Right lobe of liver (tissue), 6 donors: ENCODE data around the gene HMGCS1. TPM values are rescaled to one million over a fixed set of nuclear protein-coding genes. Genes with fewer than 3 reads are reported as not detected.

Experiments used
- ATAC-seq, 4 donors: fragments of 200-7000 bp; cut with Tn5 transposase; one replicate each; pipeline ENCODE4 v1.9.1; 2020; ENCODE audit warnings: mild to moderate bottlenecking in 4 of 4, moderate library complexity in 4 of 4
- DNase-seq, 3 donors: peaks; one replicate each; pipeline ENCODE4 v3.0.0-alpha.2; 2020
- H3K27ac ChIP-seq, 3 donors: fragments of 200-600 bp; one replicate each; pipeline ENCODE4 v1.8.0; 2022
- H3K27me3 ChIP-seq, 2 donors: fragments of 200-600 bp; one replicate each; pipeline ENCODE4 v1.8.0; 2022
- H3K36me3 ChIP-seq, 4 donors: fragments of 200-600 bp; sonication (generic) in 1 of 4; one replicate each; pipeline versions ENCODE4 v1.5.1 to v1.8.0; 2017 to 2022; ENCODE audit warnings: control low read depth in 1 of 4
- H3K4me1 ChIP-seq, 4 donors: fragments of 200-600 bp; sonication (generic) in 1 of 4; one replicate each; pipeline versions ENCODE4 v1.5.1 to v1.8.0; 2017 to 2022; ENCODE audit warnings: control low read depth in 1 of 4
- H3K4me3 ChIP-seq, 3 donors: fragments of 200-600 bp; one replicate each; pipeline ENCODE4 v1.8.0; 2022
- H3K9me3 ChIP-seq, 4 donors: fragments of 200-600 bp; sonication (generic) in 1 of 4; one replicate each; pipeline versions ENCODE4 v1.5.1 to v1.8.0; 2017 to 2022; ENCODE audit warnings: control low read depth in 1 of 4
- POLR2A ChIP-seq: fragments of 450-650 bp; IDR thresholded peaks from one replicate; pipeline ENCODE4 v1.6.1; 2017; ENCODE audit warnings: antibody characterized with exemption, mild to moderate bottlenecking
- WGBS: methylation state at CpG from one replicate; pipeline ENCODE4 v1.1.6; 2018; ENCODE audit warnings: low coverage, low lambda C conversion rate; ENCODE audit not compliant: insufficient coverage; ENCODE audit errors: missing lambda C conversion rate; 5-methylcytosine and 5-hydroxymethylcytosine counted together
- intact Hi-C, 2 donors: fragments of 100-400 bp; cut with DNase I; formaldehyde crosslinking; loops; one replicate each; pipeline versions ENCODE4 v1.11.2 to v1.14.1; 2022
- total RNA-seq, 6 experiments: library from RNA; depleted of rRNA in 2 of 6; stranded (reverse); fragments of >200 nt in 2 of 6; fragmentation: NEBNext Ultra II Directional in 3 of 6; extraction: Animal tissue kit (Norgen Biotek cat#: 25700) in 3 of 6; gene quantifications; one replicate each; pipeline versions ENCODE4 v1.1.0 to v1.2.4, GENCODE V29; 2016 to 2023
- TF ChIP-seq, protein P1 (sequence below), 4 donors: fragments of 200-600 bp in 3 of 4; fragments of 450-650 bp in 1 of 4; IDR thresholded peaks; one replicate each; pipeline versions ENCODE4 v1.5.1 to v1.8.0; 2016 to 2022; ENCODE audit warnings: antibody characterized with exemption in 4 of 4, mild to moderate bottlenecking in 2 of 4
- donor health status: DM: no; HTN: yes; CAD: no.
- donor health status: DM: no; HTN: no; CAD: no.
- donor health status: DM: no; HTN: no; CAD: no.
- donor health status: DM: no; HTN: yes; CAD: no.
- donor health status: DM: no; HTN: yes; CAD: no.

Gene HMGCS1
- total RNA-seq, 6 experiments from 2014 or later = 27.9 to 341 (median 62.0) TPM

DNA sequence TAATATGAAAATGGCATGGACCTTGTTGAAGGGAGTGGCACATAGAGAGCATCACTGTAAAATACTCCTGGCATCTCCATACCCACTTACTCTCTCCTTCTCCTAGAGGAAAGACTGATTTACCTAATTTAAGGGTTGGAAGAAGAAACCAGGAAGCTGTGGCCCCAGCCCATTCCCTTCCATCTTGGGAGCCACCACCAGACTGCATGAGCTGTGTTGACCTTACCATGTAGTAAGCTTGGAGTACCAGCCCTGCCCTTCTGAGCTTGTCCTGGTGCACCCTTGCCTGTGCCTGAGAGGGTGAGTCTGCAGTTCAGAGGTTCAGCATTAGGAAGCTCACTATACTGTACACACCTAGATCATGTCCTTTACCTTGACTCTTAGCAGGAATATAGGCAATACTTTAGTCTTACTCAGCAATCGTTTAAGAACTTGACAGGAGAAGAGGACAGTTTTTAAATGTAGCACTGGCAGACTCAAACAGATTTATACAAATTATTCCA lies 35.7 kb upstream of the HMGCS1 start:
- no peak for ATAC-seq
- Histone ChIP-seq H3K9me3 (no peaks in the 10 kb centered on the region), H3K27me3 (no peaks in the 10 kb centered on the region), H3K4me1 (no peaks in the 10 kb centered on the region), H3K36me3 (no peaks in the 10 kb centered on the region), H3K27ac (no peak overlapping the region), H3K4me3 (no peak overlapping the region)
- no peak for DNase-seq
- intact Hi-C loops = no loop called here
- 100% methylated on average over 1 of the region's 1 CpG for WGBS
- no peak for TF ChIP-seq POLR2A
- TF ChIP-seq, protein P1, sequence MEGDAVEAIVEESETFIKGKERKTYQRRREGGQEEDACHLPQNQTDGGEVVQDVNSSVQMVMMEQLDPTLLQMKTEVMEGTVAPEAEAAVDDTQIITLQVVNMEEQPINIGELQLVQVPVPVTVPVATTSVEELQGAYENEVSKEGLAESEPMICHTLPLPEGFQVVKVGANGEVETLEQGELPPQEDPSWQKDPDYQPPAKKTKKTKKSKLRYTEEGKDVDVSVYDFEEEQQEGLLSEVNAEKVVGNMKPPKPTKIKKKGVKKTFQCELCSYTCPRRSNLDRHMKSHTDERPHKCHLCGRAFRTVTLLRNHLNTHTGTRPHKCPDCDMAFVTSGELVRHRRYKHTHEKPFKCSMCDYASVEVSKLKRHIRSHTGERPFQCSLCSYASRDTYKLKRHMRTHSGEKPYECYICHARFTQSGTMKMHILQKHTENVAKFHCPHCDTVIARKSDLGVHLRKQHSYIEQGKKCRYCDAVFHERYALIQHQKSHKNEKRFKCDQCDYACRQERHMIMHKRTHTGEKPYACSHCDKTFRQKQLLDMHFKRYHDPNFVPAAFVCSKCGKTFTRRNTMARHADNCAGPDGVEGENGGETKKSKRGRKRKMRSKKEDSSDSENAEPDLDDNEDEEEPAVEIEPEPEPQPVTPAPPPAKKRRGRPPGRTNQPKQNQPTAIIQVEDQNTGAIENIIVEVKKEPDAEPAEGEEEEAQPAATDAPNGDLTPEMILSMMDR (IDR thresholded peaks at IDR 0.05) = no peak

DNA sequence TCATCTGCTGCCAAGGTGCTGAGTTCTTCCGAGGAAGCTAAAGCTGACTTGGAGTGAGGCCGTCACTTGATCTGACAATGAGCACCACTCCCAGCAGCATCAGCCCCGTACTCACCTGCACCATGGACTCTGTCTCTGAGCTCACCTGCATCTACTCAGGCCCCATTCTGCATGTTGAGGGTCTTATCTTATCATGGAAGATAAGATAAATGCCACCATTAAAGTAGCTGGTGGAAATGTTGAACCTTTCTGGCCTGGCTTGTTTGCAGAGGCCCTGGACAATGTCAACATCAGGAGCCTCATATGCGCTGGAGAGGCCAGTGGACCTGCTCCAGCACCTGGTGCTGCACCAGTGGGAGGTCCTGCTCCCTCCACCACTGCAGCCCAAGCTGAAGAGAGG lies 35.0 kb upstream of the HMGCS1 start:
- TF ChIP-seq, protein P1 (IDR thresholded peaks at IDR 0.05) = no peak
- TF ChIP-seq POLR2A = no peak
- H3K27me3 ChIP-seq = no peaks in the 10 kb centered on the region
- 36% methylated on average over 3 of the region's 4 CpGs for WGBS

DNA sequence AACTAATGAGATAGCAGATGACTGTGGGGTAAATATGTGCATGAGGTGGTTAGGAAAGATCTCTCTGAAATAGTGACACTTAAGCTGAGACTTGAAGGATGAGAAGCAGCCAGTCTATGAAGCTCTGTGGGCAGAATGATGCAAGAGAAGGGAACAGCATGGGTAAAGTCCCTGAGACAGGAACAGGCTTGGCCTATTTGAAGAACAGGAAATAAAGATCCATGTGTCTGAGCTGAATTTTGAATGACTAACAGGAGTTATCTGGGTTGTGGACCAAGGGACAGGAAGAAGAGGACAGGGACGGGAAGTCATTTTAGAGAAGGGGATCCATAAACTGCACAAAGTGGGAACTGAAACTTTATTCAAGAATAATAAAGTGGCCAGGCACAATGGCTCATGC lies 25.6 kb upstream of the HMGCS1 start:
- WGBS = 80% methylated on average over 1 of the region's 1 CpG
- H3K4me3 ChIP-seq = no peak overlapping the region
- ATAC-seq = peak in 1 of 4 donors; percentile 35
- no peaks in the 10 kb centered on the region for H3K36me3 ChIP-seq
- no peaks in the 10 kb centered on the region for H3K27me3 ChIP-seq
- no peak for TF ChIP-seq POLR2A
- TF ChIP-seq, protein P1 (IDR thresholded peaks at IDR 0.05) = no peak
- H3K9me3 ChIP-seq = no peaks in the 10 kb centered on the region
- H3K27ac ChIP-seq = no peak overlapping the region
- intact Hi-C loops = no loop called here
- no peak for DNase-seq
- no peaks in the 10 kb centered on the region for H3K4me1 ChIP-seq

More for the DNA sequence above, 35.0 kb upstream of the HMGCS1 start:
- Histone ChIP-seq H3K4me1 (no peaks in the 10 kb centered on the region), H3K4me3 (no peak overlapping the region), H3K36me3 (no peaks in the 10 kb centered on the region), H3K27ac (no peak overlapping the region), H3K9me3 (no peaks in the 10 kb centered on the region)
- intact Hi-C loops = no loop called here
- DNase-seq = no peak
- ATAC-seq = no peak

DNA sequence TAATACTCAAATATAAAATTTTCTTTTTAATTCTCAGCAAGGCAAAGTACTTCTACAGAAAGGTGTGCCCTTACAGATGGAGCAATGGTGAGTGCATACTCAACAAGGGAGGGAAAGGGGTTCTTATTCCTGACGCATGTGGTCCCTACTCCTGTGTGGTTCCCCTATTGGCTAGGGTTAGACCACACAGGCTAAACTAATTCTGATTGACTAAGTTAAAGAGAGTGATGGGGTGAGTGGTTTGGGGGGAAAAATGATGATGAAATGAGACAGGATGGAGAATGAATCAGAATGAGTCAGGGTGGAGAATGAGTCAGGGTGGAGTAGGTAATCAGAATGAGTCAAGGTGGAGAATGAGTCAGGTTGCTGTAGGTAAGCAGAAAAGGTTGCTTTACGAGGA lies 22.9 kb upstream of the HMGCS1 start:
- TF ChIP-seq, protein P1 (IDR thresholded peaks at IDR 0.05) = no peak
- TF ChIP-seq POLR2A = no peak
- Histone ChIP-seq H3K36me3 (no peaks in the 10 kb centered on the region), H3K4me1 (no peaks in the 10 kb centered on the region), H3K9me3 (no peaks in the 10 kb centered on the region), H3K27me3 (no peaks in the 10 kb centered on the region), H3K27ac (no peak overlapping the region), H3K4me3 (no peak overlapping the region)
- WGBS = 64% methylated on average over 2 of the region's 2 CpGs
- ATAC-seq = no peak
- intact Hi-C loops = no loop called here
- no peak for DNase-seq

DNA sequence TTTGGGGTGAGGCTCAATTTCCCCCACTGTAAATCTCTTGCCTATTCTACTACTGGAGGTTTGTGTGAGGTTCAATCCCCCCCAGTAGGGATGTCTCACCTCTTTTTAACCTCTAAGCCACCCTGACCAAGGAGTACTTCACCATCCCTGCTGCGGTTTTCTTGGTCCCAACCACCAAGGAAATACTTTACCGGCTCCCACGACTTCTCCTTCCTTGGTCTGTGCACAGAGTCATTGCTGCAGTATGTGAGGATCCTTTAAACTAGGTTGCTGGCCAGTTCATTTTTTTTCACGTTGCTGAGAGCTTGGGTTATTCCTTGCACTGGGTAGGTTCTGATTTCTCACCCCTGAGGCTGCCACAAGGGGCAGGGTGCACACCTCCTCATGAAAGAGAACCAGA lies 22.5 kb upstream of the HMGCS1 start:
- H3K4me3 ChIP-seq = no peak overlapping the region
- H3K4me1 ChIP-seq = no peaks in the 10 kb centered on the region
- intact Hi-C loops = no loop called here
- no peak for DNase-seq
- no peak for ATAC-seq
- no peak overlapping the region for H3K27ac ChIP-seq
- no peaks in the 10 kb centered on the region for H3K36me3 ChIP-seq
- WGBS = 66% methylated on average over 4 of the region's 4 CpGs
- TF ChIP-seq POLR2A = no peak
- TF ChIP-seq, protein P1 (IDR thresholded peaks at IDR 0.05) = no peak
- no peaks in the 10 kb centered on the region for H3K9me3 ChIP-seq
- no peaks in the 10 kb centered on the region for H3K27me3 ChIP-seq
